GM12878 (cell line): ENCODE results near the gene HAND2. TPM values are rescaled to one million over a fixed set of nuclear protein-coding genes. Genes with fewer than 3 reads are reported as not detected.
A peak's percentile ranks its signal among the peaks of the same experiment; 100 is the strongest.

Source experiments
- ATAC-seq: fragments of 200-7000 bp; cut with Tn5 transposase; 3 replicates; pipeline ENCODE4 v1.9.1; 2020; ENCODE audit warnings: mild to moderate bottlenecking, moderate library complexity
- BruUV-seq: library from RNA; stranded (reverse); fragments of 400-500 nt; replicated peaks from 2 replicates; lab custom pipeline; 2021; lab: Mats Ljungman, UMichigan
- CTCF ChIA-PET: fragments of 300-600 bp; sonication (Branson Sonifier 250); formaldehyde crosslinking; extraction: SDS; loops from one replicate; lab custom pipeline; 2021; ENCODE audit warnings: inconsistent platforms; lab: Yijun Ruan, JAX
- POLR2A ChIA-PET: fragments of 350-600 bp; formaldehyde crosslinking; extraction: SDS; loops from one replicate; lab custom pipeline; 2021; ENCODE audit warnings: inconsistent platforms; lab: Charles Lee
- RAD21 ChIA-PET: fragments of 300-600 bp; sonication (Branson Sonifier 250); formaldehyde crosslinking; loops from one replicate; lab custom pipeline; 2023; ENCODE audit warnings: antibody characterized with exemption; ENCODE audit not compliant: unreplicated experiment; lab: Charles Lee
- SMC1A ChIA-PET: fragments of 300-600 bp; sonication (Branson Sonifier 250); formaldehyde crosslinking; loops from one replicate; lab custom pipeline; 2023; ENCODE audit not compliant: unreplicated experiment, uncharacterized antibody; lab: Charles Lee
- DNase-seq: peaks from one replicate; pipeline ENCODE4 v3.0.0-alpha.2; 2011; ENCODE audit warnings: low read depth, low spot score
- FAIRE-seq: peaks from 3 replicates; lab custom pipeline; 2011; peaks lifted over from hg19 to GRCh38; lab: Jason Lieb, UNC
- H2AFZ ChIP-seq: 2 replicates; pipeline ENCODE4 v1.6.0; 2011; ENCODE audit warnings: low read depth, low read length, control low read depth; ENCODE audit not compliant: control insufficient read depth
- H3K27ac ChIP-seq: 2 replicates; pipeline ENCODE4 v1.5.1; 2011; ENCODE audit warnings: control low read depth; ENCODE audit not compliant: control insufficient read depth, insufficient read depth
- H3K27me3 ChIP-seq, 2 experiments: replicated peaks in 1 of 2; 2 replicates each; pipeline versions ENCODE4 v1.6.0 to v1.6.1; 2011; ENCODE audit warnings: low read length in 1 of 2; ENCODE audit not compliant: control insufficient read depth in 2 of 2, insufficient read depth in 2 of 2
- H3K36me3 ChIP-seq, 2 experiments: 2 replicates each; pipeline ENCODE4 v1.5.1; 2011; ENCODE audit warnings: low read length in 1 of 2; ENCODE audit not compliant: control insufficient read depth in 2 of 2, insufficient read depth in 2 of 2
- H3K4me1 ChIP-seq: 2 replicates; pipeline ENCODE4 v1.6.1; 2011; ENCODE audit warnings: mild to moderate bottlenecking, low read length, moderate library complexity, mixed read lengths; ENCODE audit not compliant: control insufficient read depth, insufficient read depth
- H3K4me2 ChIP-seq: 2 replicates; pipeline ENCODE4 v1.6.0; 2011; ENCODE audit warnings: control low read depth; ENCODE audit not compliant: control insufficient read depth, insufficient read depth
- H3K4me3 ChIP-seq: fragments of 200-600 bp; sonication (generic); 2 replicates; pipeline ENCODE4 v1.5.1; 2016
- H3K79me2 ChIP-seq: 2 replicates; pipeline ENCODE4 v1.6.0; 2011; ENCODE audit warnings: low read length; ENCODE audit not compliant: control insufficient read depth, insufficient read depth
- H3K9ac ChIP-seq: 2 replicates; pipeline ENCODE4 v1.8.0; 2011; ENCODE audit warnings: low read length, control low read depth, mixed read lengths; ENCODE audit not compliant: control insufficient read depth, insufficient read depth
- H3K9me3 ChIP-seq: replicated peaks from 3 replicates; pipeline ENCODE4 v1.5.1; 2011; ENCODE audit warnings: mild to moderate bottlenecking, low read length; ENCODE audit not compliant: control insufficient read depth, insufficient read depth
- H4K20me1 ChIP-seq: 2 replicates; pipeline ENCODE4 v1.6.0; 2011; ENCODE audit not compliant: control insufficient read depth, insufficient read depth
- BHLHE40 ChIP-seq, 2 experiments: fragments of 450-650 bp in 1 of 2; IDR thresholded peaks; 2 replicates each; pipeline ENCODE4 v1.6.1; 2011 to 2017; ENCODE audit warnings: low read depth in 2 of 2, borderline replicate concordance in 1 of 2, improper control_type of control experiment in 1 of 2, low read length in 1 of 2, mild to moderate bottlenecking in 1 of 2
- BMI1 ChIP-seq: fragments of 450-650 bp; IDR thresholded peaks from 2 replicates; pipeline ENCODE4 v1.6.1; 2016; ENCODE audit warnings: mild to moderate bottlenecking, moderate library complexity, borderline replicate concordance
- EED ChIP-seq: sonication (generic); IDR thresholded peaks from 2 replicates; pipeline ENCODE4 v1.6.1; 2016; ENCODE audit warnings: antibody characterized with exemption, low read depth
- ELK1 ChIP-seq: IDR thresholded peaks from 2 replicates; pipeline ENCODE4 v1.6.1; 2012; ENCODE audit warnings: low read depth, low read length, improper control_type of control experiment
- JUNB ChIP-seq: IDR thresholded peaks from 2 replicates; pipeline ENCODE4 v1.6.1; 2016; ENCODE audit warnings: antibody characterized with exemption, mild to moderate bottlenecking
- MEF2B ChIP-seq: fragments of 450-650 bp; IDR thresholded peaks from 2 replicates; pipeline ENCODE4 v1.6.1; 2018; ENCODE audit warnings: mild to moderate bottlenecking, moderate library complexity; ENCODE audit not compliant: partially characterized antibody, poor library complexity, severe bottlenecking
- MTA2 ChIP-seq: fragments of 450-650 bp; IDR thresholded peaks from 2 replicates; pipeline ENCODE4 v1.6.1; 2016; ENCODE audit warnings: low read depth, mild to moderate bottlenecking, moderate library complexity
- NFYA ChIP-seq: IDR thresholded peaks from 2 replicates; pipeline ENCODE4 v1.6.1; 2011; ENCODE audit warnings: low read depth, mild to moderate bottlenecking, low read length, improper control_type of control experiment, borderline replicate concordance
- PML ChIP-seq: IDR thresholded peaks from 2 replicates; pipeline ENCODE4 v1.6.1; 2012; ENCODE audit warnings: low read length, inconsistent platforms
- RAD21 ChIP-seq: IDR thresholded peaks from 2 replicates; pipeline ENCODE4 v1.6.1; 2011; ENCODE audit warnings: mild to moderate bottlenecking, low read depth, low read length, moderate library complexity; ENCODE audit not compliant: insufficient read depth
- RCOR1 ChIP-seq: conservative IDR thresholded peaks from 2 replicates; pipeline ENCODE4 v1.6.1; 2012; ENCODE audit warnings: low read depth, low read length, improper control_type of control experiment
- SMARCA5 ChIP-seq: fragments of 450-650 bp; IDR thresholded peaks from 2 replicates; pipeline ENCODE4 v1.6.1; 2017; ENCODE audit warnings: mild to moderate bottlenecking
- SREBF2 ChIP-seq: IDR thresholded peaks from 2 replicates; pipeline ENCODE4 v1.6.1; 2012; ENCODE audit warnings: mild to moderate bottlenecking, low read length
- STAT1 ChIP-seq: fragments of 450-650 bp; conservative IDR thresholded peaks from 2 replicates; pipeline ENCODE4 v1.6.1; 2014; ENCODE audit warnings: antibody characterized with exemption, mild to moderate bottlenecking
- ZNF207 ChIP-seq: fragments of 450-650 bp; IDR thresholded peaks from 2 replicates; pipeline ENCODE4 v1.6.1; 2014; ENCODE audit warnings: antibody characterized with exemption, mild to moderate bottlenecking, borderline replicate concordance
- WGBS: methylation state at CpG from one replicate; pipeline ENCODE4 v1.1.6; 2016; ENCODE audit warnings: low lambda C conversion rate; ENCODE audit not compliant: insufficient replicate concordance, insufficient coverage; ENCODE audit errors: missing lambda C conversion rate; 5-methylcytosine and 5-hydroxymethylcytosine counted together
- in situ Hi-C: fragments of 300-500 bp; cut with MboI; formaldehyde crosslinking; loops from 9 replicates; pipeline ENCODE4 v1.14.3; 2018; ENCODE audit warnings: mixed read lengths
- intact Hi-C: fragments of 100-400 bp; cut with micrococcal nuclease; formaldehyde crosslinking; loops from one replicate; pipeline ENCODE4 v1.14.2; 2022; ENCODE audit not compliant: unreplicated experiment
- polyA plus RNA-seq, 11 experiments: library from polyadenylated mRNA; depleted of rRNA in 4 of 11; unstranded in 6 of 11; stranded (reverse) in 5 of 11; fragments of >200 nt; fragmentation: Nextera tagmentation in 4 of 11; fragmentation: Illumina TruSeq in 1 of 11; extraction: Ambion mirVana in 4 of 11; extraction: Trizol in 1 of 11; gene quantifications; 1 replicate in 1 of 11; 2 replicates in 10 of 11; pipeline versions ENCODE4 v1.2.1 to v1.2.3, GENCODE V29; 2011 to 2016; ENCODE audit warnings: inconsistent platforms in 2 of 11, missing spikeins in 2 of 11, low read depth in 1 of 11
- total RNA-seq, 4 experiments: library from RNA; depleted of rRNA in 3 of 4; stranded (reverse); fragments of >200 nt in 3 of 4; fragmentation: Illumina TruSeq in 1 of 4; extraction: Trizol in 1 of 4; gene quantifications; 2 replicates each; pipeline versions ENCODE4 v1.2.1 to v1.2.3, GENCODE V29; 2013 to 2021
- TF ChIP-seq, protein P1 (sequence below), 3 experiments: IDR thresholded peaks in 2 of 3; conservative IDR thresholded peaks in 1 of 3; 2 replicates each; pipeline ENCODE4 v1.5.1; 2011; ENCODE audit warnings: low read depth in 3 of 3, low read length in 3 of 3, mild to moderate bottlenecking in 3 of 3, control low read depth in 2 of 3, moderate library complexity in 2 of 3, inconsistent platforms in 1 of 3, mixed read lengths in 1 of 3; ENCODE audit not compliant: control insufficient read depth in 2 of 3, insufficient read depth in 1 of 3; ENCODE audit errors: extremely low read depth in 1 of 3
- TF ChIP-seq, protein P2 (sequence below): fragments of 450-650 bp; IDR thresholded peaks from 2 replicates; pipeline ENCODE4 v1.6.1; 2016; ENCODE audit warnings: mild to moderate bottlenecking

HAND2 gene
- total and polyA plus RNA-seq, 10 of the 15 experiments (the other 5 are each of a cell fraction or from before 2014, with no cell fraction given) = 0.09 TPM; not detected in 9

DNA sequence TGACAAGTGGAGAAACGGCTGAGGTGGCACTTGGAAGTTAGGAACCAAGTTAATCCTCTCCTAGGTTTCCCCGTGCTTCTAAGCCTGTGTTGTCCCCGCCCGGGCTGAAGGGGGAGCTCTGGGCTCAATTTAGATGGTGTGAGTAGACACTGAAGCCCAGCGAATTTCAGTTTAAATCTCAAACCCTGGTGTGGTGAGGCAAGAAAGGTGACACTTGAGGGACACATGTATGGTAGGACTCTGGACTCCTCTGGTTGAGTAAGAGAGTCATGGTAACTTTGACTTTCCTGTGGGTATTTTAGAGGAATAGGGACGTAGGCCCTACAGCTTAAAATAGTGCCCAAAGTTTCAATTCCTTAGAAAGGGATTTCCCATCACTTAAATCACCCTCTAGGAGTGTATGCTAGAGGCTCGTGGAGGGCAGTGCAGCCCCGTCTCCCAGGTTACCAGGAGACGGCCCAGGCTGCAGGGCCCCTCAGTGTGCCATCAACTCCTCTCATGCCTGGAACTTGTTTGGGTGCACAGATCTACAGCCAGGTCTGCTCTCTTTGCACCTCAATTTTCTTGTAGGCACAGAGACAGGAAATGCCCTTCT lies 24.0 kb downstream of the HAND2 start (continued):
- no peak for TF ChIP-seq ZNF207
- TF ChIP-seq EED = peak; percentile 56; the same call in 1 of the 2 replicates
- no peak for TF ChIP-seq BHLHE40 (IDR thresholded peaks at IDR 0.05; ENCODE audit: borderline replicate concordance in 1 of 2, low read depth in 2 of 2, low read length in 1 of 2)
- peak; percentile 31 for TF ChIP-seq MEF2B
- peak; percentile 84 for TF ChIP-seq RAD21
- TF ChIP-seq, protein P1, sequence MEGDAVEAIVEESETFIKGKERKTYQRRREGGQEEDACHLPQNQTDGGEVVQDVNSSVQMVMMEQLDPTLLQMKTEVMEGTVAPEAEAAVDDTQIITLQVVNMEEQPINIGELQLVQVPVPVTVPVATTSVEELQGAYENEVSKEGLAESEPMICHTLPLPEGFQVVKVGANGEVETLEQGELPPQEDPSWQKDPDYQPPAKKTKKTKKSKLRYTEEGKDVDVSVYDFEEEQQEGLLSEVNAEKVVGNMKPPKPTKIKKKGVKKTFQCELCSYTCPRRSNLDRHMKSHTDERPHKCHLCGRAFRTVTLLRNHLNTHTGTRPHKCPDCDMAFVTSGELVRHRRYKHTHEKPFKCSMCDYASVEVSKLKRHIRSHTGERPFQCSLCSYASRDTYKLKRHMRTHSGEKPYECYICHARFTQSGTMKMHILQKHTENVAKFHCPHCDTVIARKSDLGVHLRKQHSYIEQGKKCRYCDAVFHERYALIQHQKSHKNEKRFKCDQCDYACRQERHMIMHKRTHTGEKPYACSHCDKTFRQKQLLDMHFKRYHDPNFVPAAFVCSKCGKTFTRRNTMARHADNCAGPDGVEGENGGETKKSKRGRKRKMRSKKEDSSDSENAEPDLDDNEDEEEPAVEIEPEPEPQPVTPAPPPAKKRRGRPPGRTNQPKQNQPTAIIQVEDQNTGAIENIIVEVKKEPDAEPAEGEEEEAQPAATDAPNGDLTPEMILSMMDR (IDR thresholded peaks at IDR 0.05 in 2 of 3, conservative IDR thresholded peaks at IDR 0.05 in 1 of 3; ENCODE audit: control insufficient read depth in 2 of 3, extremely low read depth in 1 of 3, insufficient read depth in 1 of 3, low read depth in 3 of 3, low read length in 3 of 3) = peak; percentile 72 to 79 (median 73)
- TF ChIP-seq SMARCA5 = peak; percentile 65; the same call in 1 of the 2 replicates

GRCh38 chr4:173504181-173504503 lies 25.9 kb downstream of the HAND2 start:
- H3K27ac ChIP-seq = no peak overlapping the region
- in situ Hi-C loops = loop anchor here (5.0 to 25.0 kb wide), 2 partner anchors 487 to 808 kb away; no protein-coding TSS in a partner anchor
- DNase-seq (no peak), FAIRE-seq (no peak), ATAC-seq (no peak)
- H3K4me2 ChIP-seq = no peak overlapping the region
- peaks cover 14% of the 10 kb centered on the region for H3K4me1 ChIP-seq
- intact Hi-C loops = no loop called here
- ChIA-PET CTCF (interaction anchor here (2.0 to 2.4 kb wide), 2 partner anchors 10 to 16 kb away, joined by 4 to 16 read pairs; no protein-coding TSS in a partner anchor), POLR2A (no interaction called here), RAD21 (no interaction called here), SMC1A (no interaction called here)
- H3K79me2 ChIP-seq = no peaks in the 10 kb centered on the region
- no peak overlapping the region for H2AFZ ChIP-seq
- peaks cover 3 to 12% of the 10 kb centered on the region in 2 experiments for H3K27me3 ChIP-seq
- H3K4me3 ChIP-seq = no peak overlapping the region
- H3K9ac ChIP-seq = no peak overlapping the region
- H3K9me3 ChIP-seq = peaks cover 3% of the 10 kb centered on the region; the same call in 1 of the 3 replicates
- H4K20me1 ChIP-seq = no peaks in the 10 kb centered on the region
- no peaks in the 10 kb centered on the region for H3K36me3 ChIP-seq
- 68% methylated on average over 7 of the region's 7 CpGs for WGBS
- no TSS peak for BruUV-seq
- TF ChIP-seq RCOR1 (no peak), EED (no peak), MTA2 (no peak), ELK1 (no peak), JUNB (no peak), PML (no peak), ZNF207 (no peak), NFYA (no peak), STAT1 (no peak), BMI1 (no peak), SREBF2 (no peak)
- TF ChIP-seq, protein P2, sequence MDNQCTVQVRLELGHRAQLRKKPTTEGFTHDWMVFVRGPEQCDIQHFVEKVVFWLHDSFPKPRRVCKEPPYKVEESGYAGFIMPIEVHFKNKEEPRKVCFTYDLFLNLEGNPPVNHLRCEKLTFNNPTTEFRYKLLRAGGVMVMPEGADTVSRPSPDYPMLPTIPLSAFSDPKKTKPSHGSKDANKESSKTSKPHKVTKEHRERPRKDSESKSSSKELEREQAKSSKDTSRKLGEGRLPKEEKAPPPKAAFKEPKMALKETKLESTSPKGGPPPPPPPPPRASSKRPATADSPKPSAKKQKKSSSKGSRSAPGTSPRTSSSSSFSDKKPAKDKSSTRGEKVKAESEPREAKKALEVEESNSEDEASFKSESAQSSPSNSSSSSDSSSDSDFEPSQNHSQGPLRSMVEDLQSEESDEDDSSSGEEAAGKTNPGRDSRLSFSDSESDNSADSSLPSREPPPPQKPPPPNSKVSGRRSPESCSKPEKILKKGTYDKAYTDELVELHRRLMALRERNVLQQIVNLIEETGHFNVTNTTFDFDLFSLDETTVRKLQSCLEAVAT = no peak
